Measurements from ENCODE around the gene PROSER3.

PROSER3 gene

DNA sequence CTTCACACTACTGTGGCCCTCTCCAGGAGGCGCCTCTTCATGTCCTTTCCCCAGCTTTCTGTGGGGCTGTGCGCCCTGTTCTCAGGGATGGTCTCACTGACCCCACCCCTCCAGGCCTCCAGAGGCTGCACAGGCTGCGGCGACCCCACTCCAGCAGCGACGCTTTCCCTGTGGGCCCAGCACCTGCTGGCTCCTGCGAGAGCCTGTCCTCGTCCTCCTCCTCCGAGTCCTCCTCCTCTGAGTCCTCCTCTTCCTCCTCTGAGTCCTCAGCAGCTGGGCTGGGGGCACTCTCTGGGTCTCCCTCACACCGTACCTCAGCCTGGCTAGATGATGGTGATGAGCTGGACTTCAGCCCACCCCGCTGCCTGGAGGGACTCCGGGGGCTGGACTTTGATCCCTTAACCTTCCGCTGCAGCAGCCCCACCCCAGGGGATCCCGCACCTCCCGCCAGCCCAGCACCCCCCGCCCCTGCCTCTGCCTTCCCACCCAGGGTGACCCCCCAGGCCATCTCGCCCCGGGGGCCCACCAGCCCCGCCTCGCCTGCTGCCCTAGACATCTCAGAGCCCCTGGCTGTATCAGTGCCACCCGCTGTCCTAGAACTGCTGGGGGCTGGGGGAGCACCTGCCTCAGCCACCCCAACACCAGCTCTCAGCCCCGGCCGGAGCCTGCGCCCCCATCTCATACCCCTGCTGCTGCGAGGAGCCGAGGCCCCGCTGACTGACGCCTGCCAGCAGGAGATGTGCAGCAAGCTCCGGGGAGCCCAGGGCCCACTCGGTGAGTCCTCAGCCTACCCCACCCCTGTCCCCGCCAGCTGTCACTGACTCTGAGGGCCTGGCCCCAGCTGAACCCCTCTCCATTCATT lies 28.6 kb downstream of the PROSER3 start:
- H3K4me3 ChIP-seq (ENCODE audit: low read depth, low read length), result no peak overlapping the region
- DNase-seq (ENCODE audit: low read depth), result no peak
- TF ChIP-seq, protein P1, sequence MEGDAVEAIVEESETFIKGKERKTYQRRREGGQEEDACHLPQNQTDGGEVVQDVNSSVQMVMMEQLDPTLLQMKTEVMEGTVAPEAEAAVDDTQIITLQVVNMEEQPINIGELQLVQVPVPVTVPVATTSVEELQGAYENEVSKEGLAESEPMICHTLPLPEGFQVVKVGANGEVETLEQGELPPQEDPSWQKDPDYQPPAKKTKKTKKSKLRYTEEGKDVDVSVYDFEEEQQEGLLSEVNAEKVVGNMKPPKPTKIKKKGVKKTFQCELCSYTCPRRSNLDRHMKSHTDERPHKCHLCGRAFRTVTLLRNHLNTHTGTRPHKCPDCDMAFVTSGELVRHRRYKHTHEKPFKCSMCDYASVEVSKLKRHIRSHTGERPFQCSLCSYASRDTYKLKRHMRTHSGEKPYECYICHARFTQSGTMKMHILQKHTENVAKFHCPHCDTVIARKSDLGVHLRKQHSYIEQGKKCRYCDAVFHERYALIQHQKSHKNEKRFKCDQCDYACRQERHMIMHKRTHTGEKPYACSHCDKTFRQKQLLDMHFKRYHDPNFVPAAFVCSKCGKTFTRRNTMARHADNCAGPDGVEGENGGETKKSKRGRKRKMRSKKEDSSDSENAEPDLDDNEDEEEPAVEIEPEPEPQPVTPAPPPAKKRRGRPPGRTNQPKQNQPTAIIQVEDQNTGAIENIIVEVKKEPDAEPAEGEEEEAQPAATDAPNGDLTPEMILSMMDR (IDR thresholded peaks at IDR 0.05; ENCODE audit: low read depth, low read length, missing control alignments), result no peak

DNA sequence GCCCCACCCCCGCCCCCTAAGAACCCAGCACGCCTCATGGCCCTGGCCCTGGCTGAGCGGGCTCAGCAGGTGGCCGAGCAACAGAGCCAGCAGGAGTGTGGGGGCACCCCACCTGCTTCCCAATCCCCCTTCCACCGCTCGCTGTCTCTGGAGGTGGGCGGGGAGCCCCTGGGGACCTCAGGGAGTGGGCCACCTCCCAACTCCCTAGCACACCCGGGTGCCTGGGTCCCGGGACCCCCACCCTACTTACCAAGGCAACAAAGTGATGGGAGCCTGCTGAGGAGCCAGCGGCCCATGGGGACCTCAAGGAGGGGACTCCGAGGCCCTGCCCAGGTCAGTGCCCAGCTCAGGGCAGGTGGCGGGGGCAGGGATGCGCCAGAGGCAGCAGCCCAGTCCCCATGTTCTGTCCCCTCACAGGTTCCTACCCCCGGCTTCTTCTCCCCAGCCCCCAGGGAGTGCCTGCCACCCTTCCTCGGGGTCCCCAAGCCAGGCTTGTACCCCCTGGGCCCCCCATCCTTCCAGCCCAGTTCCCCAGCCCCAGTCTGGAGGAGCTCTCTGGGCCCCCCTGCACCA lies 29.3 kb downstream of the PROSER3 start:
- H3K4me3 ChIP-seq (ENCODE audit: low read depth, low read length), result no peak overlapping the region
- TF ChIP-seq, protein P1 (IDR thresholded peaks at IDR 0.05; ENCODE audit: low read depth, low read length, missing control alignments), result no peak
- no peak for DNase-seq (ENCODE audit: low read depth)

DNA sequence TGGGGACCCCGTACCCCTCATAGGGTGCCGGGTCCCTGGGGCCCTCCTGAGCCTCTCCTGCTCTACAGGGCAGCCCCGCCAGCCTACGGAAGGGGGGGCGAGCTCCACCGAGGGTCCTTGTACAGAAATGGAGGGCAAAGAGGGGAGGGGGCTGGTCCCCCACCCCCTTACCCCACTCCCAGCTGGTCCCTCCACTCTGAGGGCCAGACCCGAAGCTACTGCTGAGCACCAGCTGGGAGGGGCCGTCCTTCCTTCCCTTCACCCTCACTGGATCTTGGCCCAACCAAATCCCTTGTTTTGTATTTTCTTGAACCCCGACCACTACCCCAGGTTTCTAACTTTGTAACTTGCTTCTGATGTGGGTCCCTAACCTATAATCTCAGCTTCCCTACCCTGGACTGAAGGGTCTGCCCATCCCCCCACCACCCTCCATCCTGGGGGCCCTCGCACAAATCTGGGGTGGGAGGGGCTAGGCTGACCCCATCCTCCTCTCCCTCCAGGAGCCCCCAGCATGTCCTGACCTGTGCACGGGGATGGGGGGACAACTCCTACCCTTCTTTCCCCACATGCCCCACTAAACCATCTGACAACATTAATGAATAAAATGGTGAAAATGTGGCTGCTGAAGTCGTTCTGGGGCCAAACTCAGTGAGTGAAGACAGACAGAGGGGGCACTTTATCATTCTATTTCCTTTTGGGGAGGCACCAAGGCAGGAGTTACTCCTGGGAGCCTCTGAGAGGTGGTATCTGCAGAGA lies 30.4 kb downstream of the PROSER3 start:
- TF ChIP-seq, protein P1 (IDR thresholded peaks at IDR 0.05; ENCODE audit: low read depth, low read length, missing control alignments), result no peak
- DNase-seq (ENCODE audit: low read depth), result no peak
- no peak overlapping the region for H3K4me3 ChIP-seq (ENCODE audit: low read depth, low read length)

DNA sequence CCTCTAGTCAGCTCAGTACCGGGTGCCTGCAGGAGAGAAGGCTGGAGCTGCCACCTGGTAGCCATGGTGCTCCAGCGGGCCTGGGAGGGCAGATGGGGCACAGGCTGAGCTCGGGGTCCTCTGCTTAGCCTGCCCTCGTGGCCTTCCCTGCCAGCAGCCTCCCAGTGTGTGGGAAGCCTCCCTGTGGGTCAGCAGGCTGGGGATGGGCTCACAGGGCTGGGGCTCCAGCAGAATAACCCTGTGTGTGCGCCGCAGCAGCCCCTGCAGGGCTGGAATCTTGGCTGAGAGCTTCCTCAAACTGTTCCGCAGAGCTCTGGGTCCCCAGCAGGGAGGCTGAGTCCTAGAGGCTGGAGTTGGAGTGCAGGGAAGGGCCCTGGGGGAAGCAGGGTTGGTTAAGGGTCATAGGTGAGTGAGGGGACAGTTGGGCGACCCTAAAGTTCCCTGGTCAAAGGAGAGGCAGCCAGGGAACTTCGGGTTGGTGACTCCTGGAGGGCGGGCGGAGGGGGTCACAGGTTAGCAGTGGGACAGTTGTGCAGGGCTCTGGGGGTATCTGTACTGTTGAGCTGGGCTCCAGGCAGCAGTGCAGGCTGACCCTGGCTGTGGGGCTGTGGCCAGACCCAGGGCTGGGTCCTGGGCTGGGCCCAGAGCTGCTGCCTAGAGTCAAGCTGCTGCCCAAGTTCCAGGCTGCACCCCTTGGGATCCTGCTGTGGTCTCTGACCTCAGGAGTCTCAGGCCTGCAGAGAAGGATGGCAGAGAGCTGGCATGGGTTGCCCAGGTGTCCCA lies 31.4 kb downstream of the PROSER3 start:
- TF ChIP-seq, protein P1 (IDR thresholded peaks at IDR 0.05; ENCODE audit: low read depth, low read length, missing control alignments), result no peak
- DNase-seq (ENCODE audit: low read depth), result no peak
- H3K4me3 ChIP-seq (ENCODE audit: low read depth, low read length), result no peak overlapping the region

DNA sequence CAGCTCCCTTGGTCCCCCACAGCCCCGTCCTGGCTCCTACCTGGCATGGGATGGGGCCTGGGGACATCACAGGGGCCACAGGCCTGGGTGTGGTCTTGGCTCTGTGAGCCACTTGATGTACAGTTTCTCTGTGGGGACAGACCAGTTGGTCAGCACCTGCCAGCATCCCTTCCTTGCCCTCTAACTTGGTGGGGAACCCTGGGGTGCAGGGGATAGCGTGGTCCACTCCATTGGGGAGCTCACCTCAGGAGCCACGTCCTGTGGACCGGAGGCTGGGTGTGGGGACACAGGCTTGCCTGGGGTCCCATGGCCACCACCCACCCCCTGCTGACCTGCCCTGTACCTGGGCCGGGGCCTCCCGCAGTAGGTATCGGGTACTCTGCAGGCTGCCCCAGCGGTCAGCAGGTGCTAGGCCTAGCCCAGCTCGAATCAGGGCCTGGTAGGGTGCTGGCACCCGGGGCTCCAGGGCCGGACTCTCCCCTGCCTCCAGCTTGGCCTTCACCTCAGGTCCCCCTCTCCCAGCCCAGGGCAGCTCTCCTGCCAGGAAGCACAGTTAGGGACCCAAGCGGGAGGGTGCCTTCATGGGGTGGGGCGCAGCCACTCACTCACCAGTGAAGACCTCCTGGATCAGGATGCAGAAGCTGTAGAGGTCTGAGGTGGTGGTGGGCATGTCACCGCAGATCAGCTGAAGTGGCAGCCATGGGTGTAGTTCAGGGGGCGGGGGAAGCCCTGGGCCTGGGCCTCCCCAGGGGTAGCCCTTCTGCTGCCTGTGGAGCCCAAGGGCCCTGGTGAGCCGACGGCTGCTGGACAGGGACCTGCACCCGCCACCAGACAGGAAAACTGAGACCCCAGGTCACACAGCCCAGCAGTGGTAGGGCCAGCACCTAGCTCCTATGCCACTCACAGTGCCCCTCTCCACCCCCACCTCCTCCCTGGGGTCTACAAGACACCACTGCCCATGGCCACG lies 32.3 kb downstream of the PROSER3 start:
- TF ChIP-seq, protein P1 (IDR thresholded peaks at IDR 0.05; ENCODE audit: low read depth, low read length, missing control alignments), result no peak
- no peak for DNase-seq (ENCODE audit: low read depth)
- no peak overlapping the region for H3K4me3 ChIP-seq (ENCODE audit: low read depth, low read length)
